Upper lobe of right lung (tissue), 1 donor: Measurements from ENCODE around the gene TTN. TPM values are rescaled to one million over a fixed set of nuclear protein-coding genes. Genes with fewer than 3 reads are reported as not detected.

Source experiments
- ATAC-seq: fragments of 200-7000 bp; cut with Tn5 transposase; one replicate; pipeline ENCODE4 v1.9.1; 2020; ENCODE audit warnings: mild to moderate bottlenecking, moderate library complexity
- DNase-seq: peaks from one replicate; pipeline ENCODE4 v3.0.0-alpha.2; 2020
- H3K27ac ChIP-seq: fragments of 200-600 bp; one replicate; pipeline ENCODE4 v1.8.0; 2022
- H3K27me3 ChIP-seq: fragments of 200-600 bp; one replicate; pipeline ENCODE4 v1.8.0; 2022; ENCODE audit warnings: mild to moderate bottlenecking
- H3K36me3 ChIP-seq: fragments of 200-600 bp; one replicate; pipeline ENCODE4 v1.8.0; 2022
- H3K4me1 ChIP-seq: fragments of 200-600 bp; one replicate; pipeline ENCODE4 v1.8.0; 2022
- H3K4me3 ChIP-seq: fragments of 200-600 bp; one replicate; pipeline ENCODE4 v1.8.0; 2022; ENCODE audit warnings: mild to moderate bottlenecking
- H3K9me3 ChIP-seq: fragments of 200-600 bp; one replicate; pipeline ENCODE4 v1.8.0; 2022
- intact Hi-C: fragments of 100-400 bp; cut with DNase I; formaldehyde crosslinking; loops from one replicate; pipeline ENCODE4 v1.11.0; 2022
- total RNA-seq: library from RNA; stranded (reverse); fragmentation: NEBNext Ultra II Directional; extraction: Animal tissue kit (Norgen Biotek cat#: 25700); gene quantifications from one replicate; pipeline ENCODE4 v1.2.1, GENCODE V29; 2021
- TF ChIP-seq, protein P1 (sequence below): fragments of 200-600 bp; IDR thresholded peaks from one replicate; pipeline ENCODE4 v1.8.0; 2022; ENCODE audit warnings: antibody characterized with exemption
- donor health status: DM: no; HTN: yes; CAD: no; lungs with severe emphysema.

Gene TTN
- total RNA-seq, 1 donor from 2014 or later, result 19.6 TPM

DNA sequence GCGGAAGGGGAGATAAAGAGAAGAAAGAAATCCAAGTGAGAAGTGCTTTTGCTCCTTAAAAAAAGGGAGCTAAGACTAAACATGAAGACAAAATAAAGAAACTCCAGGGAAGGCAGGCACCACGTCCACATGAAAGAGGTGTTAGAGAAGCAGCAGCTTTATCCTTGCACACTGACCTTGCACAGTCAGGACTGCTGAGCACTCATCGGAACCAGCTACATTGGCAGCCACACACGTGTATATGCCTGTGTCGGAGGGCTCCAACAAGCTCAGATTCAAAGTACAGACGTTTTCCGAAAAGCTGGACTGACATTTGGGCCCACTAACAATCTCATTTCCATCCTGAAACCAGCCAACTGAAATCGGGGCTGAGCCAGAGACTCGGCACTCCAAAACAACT, 88.2 kb downstream of the TTN start:
- Histone ChIP-seq H3K4me3 (no peak overlapping the region), H3K27me3 (no peaks in the 10 kb centered on the region), H3K36me3 (no peaks in the 10 kb centered on the region), H3K27ac (no peak overlapping the region), H3K4me1 (no peaks in the 10 kb centered on the region), H3K9me3 (no peaks in the 10 kb centered on the region)
- DNase-seq (no peak), ATAC-seq (no peak)
- intact Hi-C loops, result no loop called here
- TF ChIP-seq, protein P1, sequence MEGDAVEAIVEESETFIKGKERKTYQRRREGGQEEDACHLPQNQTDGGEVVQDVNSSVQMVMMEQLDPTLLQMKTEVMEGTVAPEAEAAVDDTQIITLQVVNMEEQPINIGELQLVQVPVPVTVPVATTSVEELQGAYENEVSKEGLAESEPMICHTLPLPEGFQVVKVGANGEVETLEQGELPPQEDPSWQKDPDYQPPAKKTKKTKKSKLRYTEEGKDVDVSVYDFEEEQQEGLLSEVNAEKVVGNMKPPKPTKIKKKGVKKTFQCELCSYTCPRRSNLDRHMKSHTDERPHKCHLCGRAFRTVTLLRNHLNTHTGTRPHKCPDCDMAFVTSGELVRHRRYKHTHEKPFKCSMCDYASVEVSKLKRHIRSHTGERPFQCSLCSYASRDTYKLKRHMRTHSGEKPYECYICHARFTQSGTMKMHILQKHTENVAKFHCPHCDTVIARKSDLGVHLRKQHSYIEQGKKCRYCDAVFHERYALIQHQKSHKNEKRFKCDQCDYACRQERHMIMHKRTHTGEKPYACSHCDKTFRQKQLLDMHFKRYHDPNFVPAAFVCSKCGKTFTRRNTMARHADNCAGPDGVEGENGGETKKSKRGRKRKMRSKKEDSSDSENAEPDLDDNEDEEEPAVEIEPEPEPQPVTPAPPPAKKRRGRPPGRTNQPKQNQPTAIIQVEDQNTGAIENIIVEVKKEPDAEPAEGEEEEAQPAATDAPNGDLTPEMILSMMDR, result no peak

DNA sequence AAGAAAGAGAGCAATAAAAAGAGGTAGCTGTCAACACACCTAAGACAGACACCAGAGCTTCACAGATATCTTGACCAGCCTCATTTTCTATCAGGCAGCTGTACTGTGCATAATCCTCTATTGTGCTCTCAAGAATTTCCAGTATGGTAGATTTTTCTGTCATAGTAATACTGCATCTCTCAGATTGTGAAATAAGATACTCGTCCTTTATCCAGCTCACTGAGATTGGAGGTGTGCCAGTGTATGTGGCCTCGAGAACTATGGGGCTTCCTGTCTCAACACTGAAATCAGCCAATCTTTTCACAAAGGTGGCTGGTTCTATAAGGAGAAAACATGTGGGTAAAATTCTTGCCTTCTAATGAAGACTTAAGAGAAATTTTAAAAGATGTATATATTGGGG, 88.9 kb downstream of the TTN start:
- Histone ChIP-seq H3K27ac (no peak overlapping the region), H3K9me3 (no peaks in the 10 kb centered on the region), H3K4me3 (no peak overlapping the region), H3K27me3 (no peaks in the 10 kb centered on the region), H3K36me3 (no peaks in the 10 kb centered on the region), H3K4me1 (no peaks in the 10 kb centered on the region)
- intact Hi-C loops, result no loop called here
- TF ChIP-seq, protein P1, result no peak
- ATAC-seq (no peak), DNase-seq (no peak)

DNA sequence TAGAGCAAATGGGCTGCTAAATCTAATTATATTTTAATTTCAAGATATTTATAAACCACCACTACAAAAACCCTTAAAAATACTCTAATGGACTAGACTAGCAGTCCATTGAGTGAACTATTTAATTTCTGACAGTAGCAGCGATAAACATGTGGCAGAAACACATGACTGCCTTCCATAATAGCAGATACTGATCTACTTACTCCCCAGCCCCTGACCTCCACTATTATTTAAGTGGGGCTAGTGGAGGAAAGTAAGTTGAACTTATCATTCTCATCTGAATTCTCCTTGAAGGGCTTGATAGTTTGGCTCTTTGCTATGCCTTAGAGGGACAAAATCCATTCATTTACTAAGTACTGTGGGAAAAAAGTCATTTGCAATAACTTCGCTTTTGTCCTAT, 90.8 kb downstream of the TTN start:
- Histone ChIP-seq H3K9me3 (no peaks in the 10 kb centered on the region), H3K27me3 (no peaks in the 10 kb centered on the region), H3K4me1 (no peaks in the 10 kb centered on the region), H3K4me3 (no peak overlapping the region), H3K36me3 (peaks cover 8% of the 10 kb centered on the region), H3K27ac (no peak overlapping the region)
- ATAC-seq, result no peak
- DNase-seq, result no peak
- TF ChIP-seq, protein P1, result no peak
- intact Hi-C loops, result no loop called here

GRCh38 chr2:178715366-178715765, 91.9 kb downstream of the TTN start:
- DNase-seq (no peak), ATAC-seq (no peak)
- Histone ChIP-seq H3K9me3 (no peaks in the 10 kb centered on the region), H3K4me3 (no peak overlapping the region), H3K4me1 (no peaks in the 10 kb centered on the region), H3K36me3 (peaks cover 8% of the 10 kb centered on the region), H3K27ac (no peak overlapping the region), H3K27me3 (no peaks in the 10 kb centered on the region)
- intact Hi-C loops, result no loop called here
- TF ChIP-seq, protein P1, result no peak

DNA sequence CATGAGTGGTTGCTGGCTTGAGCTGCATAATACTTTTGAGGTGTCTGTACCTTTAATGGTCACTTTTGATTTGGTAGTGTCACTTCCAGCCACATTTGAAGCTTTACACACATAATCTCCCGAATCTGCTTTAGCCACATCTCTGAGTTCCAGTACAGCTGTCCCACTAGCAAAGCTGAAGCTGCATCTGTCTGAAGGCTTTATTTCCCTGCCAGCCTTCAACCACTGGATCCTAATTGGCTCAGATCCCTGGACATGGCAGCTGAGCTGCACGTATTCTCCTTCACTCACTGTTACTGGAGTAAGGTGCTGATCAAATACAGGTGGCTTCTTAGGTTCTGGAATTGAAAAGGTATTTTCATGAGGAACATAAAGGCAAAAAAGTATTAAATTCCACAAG, 99.7 kb downstream of the TTN start:
- intact Hi-C loops, result no loop called here
- ATAC-seq (no peak), DNase-seq (no peak)
- Histone ChIP-seq H3K9me3 (no peaks in the 10 kb centered on the region), H3K4me3 (no peak overlapping the region), H3K27ac (no peak overlapping the region), H3K4me1 (no peaks in the 10 kb centered on the region), H3K36me3 (peaks cover 18% of the 10 kb centered on the region), H3K27me3 (no peaks in the 10 kb centered on the region)
- TF ChIP-seq, protein P1, result no peak

DNA sequence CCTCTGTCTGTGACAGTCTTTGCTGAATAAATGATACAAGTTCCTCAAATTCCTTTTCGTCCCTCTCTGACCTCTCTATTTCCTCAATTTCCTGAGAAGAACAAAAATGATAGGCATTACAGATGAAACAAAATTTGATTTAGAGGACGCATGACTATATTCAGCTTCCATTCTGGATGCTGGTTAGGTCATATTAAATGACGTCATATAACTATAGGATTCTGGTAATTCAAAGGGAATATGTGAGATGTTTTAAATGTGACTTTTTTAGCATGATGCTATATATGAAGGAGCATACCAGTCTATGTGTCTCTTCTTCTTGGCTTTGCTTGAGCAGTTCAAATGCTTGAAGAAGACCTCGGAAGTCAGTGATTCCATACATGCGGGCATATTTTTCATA, 102.3 kb downstream of the TTN start:
- DNase-seq (no peak), ATAC-seq (no peak)
- Histone ChIP-seq H3K36me3 (peaks cover 9% of the 10 kb centered on the region), H3K27me3 (no peaks in the 10 kb centered on the region), H3K4me1 (no peaks in the 10 kb centered on the region), H3K9me3 (no peaks in the 10 kb centered on the region), H3K4me3 (no peak overlapping the region), H3K27ac (no peak overlapping the region)
- intact Hi-C loops, result no loop called here
- TF ChIP-seq, protein P1, result no peak
